Measurements from ENCODE around the gene DEFB112. TPM values are rescaled to one million over a fixed set of nuclear protein-coding genes. Genes with fewer than 3 reads are reported as not detected.

Gene DEFB112
- not detected in 2 replicates for total RNA-seq (2014; rRNA removed; shearing (Covaris generic); ENCODE audit: low replicate concordance)

GRCh38 chr6:50049829-50050228 lies at the start of gene DEFB112:
TSS of gene DEFB112 (minus strand) at chr6:50049929. CDS start at chr6:50049869, 60 bp downstream.
- Histone ChIP-seq H3K9me2 (replicated peaks; ENCODE audit: insufficient read depth, low read length) (no peaks in the 10 kb centered on the region), H4K20me1 (ENCODE audit: insufficient read depth, low read depth, low read length) (no peaks in the 10 kb centered on the region), H3K9ac (ENCODE audit: low read length) (no peak within 1 kb of the TSS), H3K9me3 (ENCODE audit: low read length) (no peaks in the 10 kb centered on the region), H3K36me3 (ENCODE audit: insufficient read depth, low read length) (no peaks in the 10 kb centered on the region), H3K79me2 (ENCODE audit: low read length) (no peaks in the 10 kb centered on the region), H3K4me2 (ENCODE audit: low read depth, low read length, poor library complexity, severe bottlenecking) (no peak within 1 kb of the TSS), H3K4me3 (ENCODE audit: low read length) (no peak within 1 kb of the TSS), H2AFZ (ENCODE audit: low read length) (no peak within 1 kb of the TSS), H3K4me1 (ENCODE audit: low read length) (no peaks in the 10 kb centered on the region), H3K27me3 (ENCODE audit: low read length) (no peaks in the 10 kb centered on the region), H3K27ac (ENCODE audit: low read length) (no peak within 1 kb of the TSS)
- no peak for DNase-seq

GRCh38 chr6:50098641-50098993 lies 48.9 kb upstream of the DEFB112 start:
- H3K9ac ChIP-seq (ENCODE audit: low read length): no peak overlapping the region

GRCh38 chr6:50097966-50098640 lies 48.4 kb upstream of the DEFB112 start:
- no peaks in the 10 kb centered on the region for H4K20me1 ChIP-seq (ENCODE audit: insufficient read depth, low read depth, low read length)
- H3K4me2 ChIP-seq (ENCODE audit: low read depth, low read length, poor library complexity, severe bottlenecking): no peak overlapping the region
- DNase-seq: no peak
- no peak overlapping the region for H3K4me3 ChIP-seq (ENCODE audit: low read length)
- H3K9ac ChIP-seq (ENCODE audit: low read length): no peak overlapping the region
- H3K9me3 ChIP-seq (ENCODE audit: low read length): no peaks in the 10 kb centered on the region; the same call in 1 of the 2 replicates
- no peaks in the 10 kb centered on the region for H3K4me1 ChIP-seq (ENCODE audit: low read length)
- no peak overlapping the region for H2AFZ ChIP-seq (ENCODE audit: low read length)
- H3K27me3 ChIP-seq (ENCODE audit: low read length): no peaks in the 10 kb centered on the region
- H3K27ac ChIP-seq (ENCODE audit: low read length): no peak overlapping the region
- no peaks in the 10 kb centered on the region for H3K9me2 ChIP-seq (replicated peaks; ENCODE audit: insufficient read depth, low read length)
- H3K36me3 ChIP-seq (ENCODE audit: insufficient read depth, low read length): no peaks in the 10 kb centered on the region
- no peaks in the 10 kb centered on the region for H3K79me2 ChIP-seq (ENCODE audit: low read length)

More at GRCh38 chr6:50098641-50098993, 48.9 kb upstream of the DEFB112 start:
- Histone ChIP-seq H3K4me2 (ENCODE audit: low read depth, low read length, poor library complexity, severe bottlenecking) (no peak overlapping the region), H2AFZ (ENCODE audit: low read length) (no peak overlapping the region), H3K9me2 (replicated peaks; ENCODE audit: insufficient read depth, low read length) (no peaks in the 10 kb centered on the region), H3K27me3 (ENCODE audit: low read length) (no peaks in the 10 kb centered on the region), H3K36me3 (ENCODE audit: insufficient read depth, low read length) (no peaks in the 10 kb centered on the region), H4K20me1 (ENCODE audit: insufficient read depth, low read depth, low read length) (no peaks in the 10 kb centered on the region), H3K4me1 (ENCODE audit: low read length) (no peaks in the 10 kb centered on the region), H3K4me3 (ENCODE audit: low read length) (no peak overlapping the region), H3K79me2 (ENCODE audit: low read length) (no peaks in the 10 kb centered on the region), H3K27ac (ENCODE audit: low read length) (no peak overlapping the region), H3K9me3 (ENCODE audit: low read length) (no peaks in the 10 kb centered on the region; the same call in 1 of the 2 replicates)
- no peak for DNase-seq

GRCh38 chr6:50096296-50096695 lies 46.6 kb upstream of the DEFB112 start:
- Histone ChIP-seq H3K4me2 (ENCODE audit: low read depth, low read length, poor library complexity, severe bottlenecking) (no peak overlapping the region), H3K4me1 (ENCODE audit: low read length) (no peaks in the 10 kb centered on the region), H3K79me2 (ENCODE audit: low read length) (no peaks in the 10 kb centered on the region)

GRCh38 chr6:50093938-50094272 lies 44.2 kb upstream of the DEFB112 start:
- Histone ChIP-seq H3K9ac (ENCODE audit: low read length) (no peak overlapping the region), H2AFZ (ENCODE audit: low read length) (no peak overlapping the region), H3K27me3 (ENCODE audit: low read length) (no peaks in the 10 kb centered on the region), H3K9me2 (replicated peaks; ENCODE audit: insufficient read depth, low read length) (no peaks in the 10 kb centered on the region), H3K79me2 (ENCODE audit: low read length) (no peaks in the 10 kb centered on the region), H3K4me3 (ENCODE audit: low read length) (no peak overlapping the region), H4K20me1 (ENCODE audit: insufficient read depth, low read depth, low read length) (no peaks in the 10 kb centered on the region), H3K4me2 (ENCODE audit: low read depth, low read length, poor library complexity, severe bottlenecking) (no peak overlapping the region), H3K27ac (ENCODE audit: low read length) (no peak overlapping the region), H3K36me3 (ENCODE audit: insufficient read depth, low read length) (no peaks in the 10 kb centered on the region), H3K4me1 (ENCODE audit: low read length) (no peaks in the 10 kb centered on the region), H3K9me3 (ENCODE audit: low read length) (no peaks in the 10 kb centered on the region; the same call in 1 of the 2 replicates)
- DNase-seq: no peak

More at GRCh38 chr6:50096296-50096695, 46.6 kb upstream of the DEFB112 start:
- H3K9ac ChIP-seq (ENCODE audit: low read length): no peak overlapping the region
- no peaks in the 10 kb centered on the region for H3K36me3 ChIP-seq (ENCODE audit: insufficient read depth, low read length)
- no peak overlapping the region for H3K4me3 ChIP-seq (ENCODE audit: low read length)
- no peaks in the 10 kb centered on the region for H4K20me1 ChIP-seq (ENCODE audit: insufficient read depth, low read depth, low read length)
- H3K27me3 ChIP-seq (ENCODE audit: low read length): no peaks in the 10 kb centered on the region
- no peak for DNase-seq
- H3K9me3 ChIP-seq (ENCODE audit: low read length): no peaks in the 10 kb centered on the region; the same call in 1 of the 2 replicates
- H3K27ac ChIP-seq (ENCODE audit: low read length): no peak overlapping the region
- no peaks in the 10 kb centered on the region for H3K9me2 ChIP-seq (replicated peaks; ENCODE audit: insufficient read depth, low read length)
- H2AFZ ChIP-seq (ENCODE audit: low read length): no peak overlapping the region

GRCh38 chr6:50093116-50093937 lies 43.6 kb upstream of the DEFB112 start:
- Histone ChIP-seq H3K9me3 (ENCODE audit: low read length) (no peaks in the 10 kb centered on the region; the same call in 1 of the 2 replicates), H2AFZ (ENCODE audit: low read length) (no peak overlapping the region), H3K9me2 (replicated peaks; ENCODE audit: insufficient read depth, low read length) (no peaks in the 10 kb centered on the region), H3K4me1 (ENCODE audit: low read length) (no peaks in the 10 kb centered on the region), H3K79me2 (ENCODE audit: low read length) (no peaks in the 10 kb centered on the region), H3K27me3 (ENCODE audit: low read length) (no peaks in the 10 kb centered on the region), H3K36me3 (ENCODE audit: insufficient read depth, low read length) (no peaks in the 10 kb centered on the region), H3K4me3 (ENCODE audit: low read length) (no peak overlapping the region), H3K9ac (ENCODE audit: low read length) (no peak overlapping the region), H4K20me1 (ENCODE audit: insufficient read depth, low read depth, low read length) (no peaks in the 10 kb centered on the region), H3K4me2 (ENCODE audit: low read depth, low read length, poor library complexity, severe bottlenecking) (no peak overlapping the region), H3K27ac (ENCODE audit: low read length) (no peak overlapping the region)
- DNase-seq: no peak

- Histone ChIP-seq H3K4me1 (ENCODE audit: low read length) (no peaks in the 10 kb centered on the region), H3K9me3 (ENCODE audit: low read length) (no peaks in the 10 kb centered on the region; the same call in 1 of the 2 replicates), H3K9ac (ENCODE audit: low read length) (no peak overlapping the region), H3K36me3 (ENCODE audit: insufficient read depth, low read length) (no peaks in the 10 kb centered on the region), H3K9me2 (replicated peaks; ENCODE audit: insufficient read depth, low read length) (no peaks in the 10 kb centered on the region), H3K4me2 (ENCODE audit: low read depth, low read length, poor library complexity, severe bottlenecking) (no peak overlapping the region), H3K79me2 (ENCODE audit: low read length) (no peaks in the 10 kb centered on the region), H3K27me3 (ENCODE audit: low read length) (no peaks in the 10 kb centered on the region), H3K27ac (ENCODE audit: low read length) (no peak overlapping the region), H3K4me3 (ENCODE audit: low read length) (no peak overlapping the region), H4K20me1 (ENCODE audit: insufficient read depth, low read depth, low read length) (no peaks in the 10 kb centered on the region), H2AFZ (ENCODE audit: low read length) (no peak overlapping the region)
- no peak for DNase-seq
These were observed 41.9 kb upstream of the DEFB112 start for GRCh38 chr6:50091641-50092040.

- no peaks in the 10 kb centered on the region for H4K20me1 ChIP-seq (ENCODE audit: insufficient read depth, low read depth, low read length)
- no peaks in the 10 kb centered on the region for H3K36me3 ChIP-seq (ENCODE audit: insufficient read depth, low read length)
- H3K27me3 ChIP-seq (ENCODE audit: low read length): no peaks in the 10 kb centered on the region
- H3K4me2 ChIP-seq (ENCODE audit: low read depth, low read length, poor library complexity, severe bottlenecking): no peak overlapping the region
- H3K79me2 ChIP-seq (ENCODE audit: low read length): no peaks in the 10 kb centered on the region
- no peak overlapping the region for H3K9ac ChIP-seq (ENCODE audit: low read length)
- no peaks in the 10 kb centered on the region for H3K9me2 ChIP-seq (replicated peaks; ENCODE audit: insufficient read depth, low read length)
- no peaks in the 10 kb centered on the region for H3K4me1 ChIP-seq (ENCODE audit: low read length)
- H3K9me3 ChIP-seq (ENCODE audit: low read length): no peaks in the 10 kb centered on the region; the same call in 1 of the 2 replicates
- DNase-seq: no peak
- H2AFZ ChIP-seq (ENCODE audit: low read length): no peak overlapping the region
- no peak overlapping the region for H3K4me3 ChIP-seq (ENCODE audit: low read length)
- no peak overlapping the region for H3K27ac ChIP-seq (ENCODE audit: low read length)
These were observed 40.2 kb upstream of the DEFB112 start for GRCh38 chr6:50089911-50090310.
